GM18517 (cell line): ENCODE results near the gene RABEP1.

ENCODE experiments used
- ATAC-seq: cut with Tn5 transposase; IDR thresholded peaks from one replicate; pipeline ENCODE4 v1.9.1; 2021; ENCODE audit warnings: mild to moderate bottlenecking, moderate library complexity; ENCODE audit not compliant: unreplicated experiment

RABEP1 gene

DNA sequence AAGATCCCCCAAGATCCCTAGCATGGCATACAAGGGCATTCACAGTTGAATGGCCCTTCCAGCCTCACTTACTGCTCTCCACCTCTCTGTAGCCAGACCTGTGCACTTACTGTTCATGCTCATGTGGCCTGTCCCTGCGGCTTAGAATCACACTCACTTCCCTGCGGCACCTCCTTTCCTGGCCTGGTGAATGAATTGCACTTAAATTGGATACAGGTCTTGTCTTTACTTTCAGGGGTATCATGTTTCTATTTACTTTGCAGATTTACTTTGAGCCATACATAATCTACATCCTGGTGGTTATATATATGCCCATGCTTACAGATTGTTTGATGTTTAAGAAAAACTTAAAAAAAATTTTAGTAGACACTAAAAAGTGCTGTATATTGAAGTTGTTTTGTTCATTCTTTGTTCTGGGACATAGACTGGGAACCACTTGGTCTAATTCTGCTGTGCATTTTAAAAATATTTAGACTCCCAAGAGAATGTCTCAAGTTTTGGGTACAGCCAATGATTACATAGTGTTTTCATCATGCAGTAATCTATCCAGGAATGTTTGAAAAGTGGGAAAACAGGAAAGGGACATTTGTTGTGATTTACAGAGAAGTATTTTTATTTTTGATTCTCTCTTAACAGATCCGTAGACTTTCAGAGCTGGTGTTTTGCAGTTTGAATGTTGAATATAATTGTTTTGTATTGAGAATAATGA, 73.5 kb downstream of the RABEP1 start:
- no peak for ATAC-seq

GRCh38 chr17:5361426-5361825, 79.3 kb downstream of the RABEP1 start:
- ATAC-seq: no peak

DNA sequence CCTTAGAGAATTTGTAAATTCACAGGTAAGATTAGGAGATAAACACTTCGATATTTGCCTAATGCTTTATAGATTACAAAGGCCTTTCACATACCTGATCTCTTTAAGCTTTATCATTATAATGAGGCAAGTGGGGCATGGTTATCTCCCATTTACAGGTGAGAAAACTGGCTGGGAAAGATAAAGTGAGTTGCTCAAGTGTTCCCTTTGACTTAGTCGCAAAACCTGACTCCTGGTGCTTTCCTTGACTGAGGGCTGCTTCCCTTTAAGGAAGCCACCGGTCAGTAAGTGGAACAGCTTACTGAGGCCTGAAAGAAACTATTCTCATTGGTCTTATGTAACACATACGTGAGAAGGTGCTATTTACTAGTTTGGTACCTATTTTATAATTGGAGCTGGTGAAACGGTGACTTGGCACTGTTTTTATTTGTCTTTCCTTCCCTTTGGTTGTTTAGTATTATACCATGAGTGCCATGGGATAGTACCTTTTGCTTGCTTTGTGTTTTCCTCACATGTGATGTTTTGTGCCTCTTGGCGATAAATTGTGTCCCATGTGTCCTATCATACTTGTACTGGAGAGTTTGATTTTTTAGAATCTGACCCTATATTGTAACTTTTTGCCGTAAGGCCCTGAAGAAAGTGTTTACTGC, 80.2 kb downstream of the RABEP1 start:
- no peak for ATAC-seq

- no peak for ATAC-seq
Measured at GRCh38 chr17:5364156-5364555, 82.1 kb downstream of the RABEP1 start.

DNA sequence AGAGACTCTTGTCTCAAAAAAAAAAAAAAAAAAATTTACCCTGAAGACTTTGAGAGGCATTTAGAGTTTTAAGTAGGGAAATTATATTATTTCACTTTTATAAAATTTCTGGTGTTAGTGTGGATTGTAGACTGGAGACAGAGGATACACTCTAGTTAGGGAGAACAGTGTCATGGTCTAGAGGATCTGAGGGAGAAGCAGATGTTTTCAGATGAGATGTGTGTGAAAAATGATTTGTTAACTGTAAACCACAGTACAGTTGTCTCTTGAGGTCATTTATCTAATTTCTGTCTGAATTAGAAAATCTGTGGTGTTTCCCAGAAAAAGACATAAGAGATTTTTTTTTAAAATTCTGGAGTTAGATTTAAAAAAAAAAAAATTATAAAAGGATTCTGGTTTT, 82.6 kb downstream of the RABEP1 start:
- no peak for ATAC-seq

DNA sequence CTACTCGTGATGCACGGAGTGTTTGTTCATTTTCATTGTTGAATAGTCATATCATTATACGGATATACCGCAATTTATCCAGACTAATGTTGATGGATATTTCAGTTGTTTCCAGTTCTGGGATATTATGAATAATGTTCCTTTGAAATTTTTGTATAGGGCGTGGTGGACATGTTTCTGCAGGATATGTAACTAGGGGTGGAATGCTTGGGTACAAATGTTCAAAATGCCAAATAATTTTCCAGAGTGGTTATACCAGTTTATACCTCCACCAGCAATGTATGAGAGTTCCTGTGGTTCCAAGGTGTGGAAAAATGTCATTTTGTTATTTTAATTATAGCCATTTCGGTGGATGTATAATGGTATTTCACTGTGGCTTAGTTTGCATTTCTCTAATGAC, 83.7 kb downstream of the RABEP1 start:
- no peak for ATAC-seq

DNA sequence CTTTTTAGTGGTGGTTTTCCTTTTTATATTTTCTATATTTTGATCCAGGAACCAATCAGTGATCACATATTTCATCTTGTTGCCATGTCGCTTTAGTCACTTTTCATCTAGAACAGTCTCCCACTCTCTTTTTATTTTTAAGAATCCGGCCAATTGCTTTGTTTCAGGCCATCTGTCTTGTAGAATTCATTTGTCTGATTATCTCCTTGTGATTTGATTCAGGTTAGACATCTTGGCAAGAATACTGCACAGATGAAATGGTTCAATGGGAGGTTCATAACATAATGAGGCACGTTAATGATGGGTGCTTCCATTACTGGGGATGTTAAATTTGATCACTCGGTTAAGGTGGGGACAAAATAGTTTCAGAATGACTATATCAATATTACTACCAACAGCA, 88.3 kb downstream of the RABEP1 start:
- no peak for ATAC-seq

GRCh38 chr17:5373112-5373511, 91.0 kb downstream of the RABEP1 start:
- no peak for ATAC-seq

DNA sequence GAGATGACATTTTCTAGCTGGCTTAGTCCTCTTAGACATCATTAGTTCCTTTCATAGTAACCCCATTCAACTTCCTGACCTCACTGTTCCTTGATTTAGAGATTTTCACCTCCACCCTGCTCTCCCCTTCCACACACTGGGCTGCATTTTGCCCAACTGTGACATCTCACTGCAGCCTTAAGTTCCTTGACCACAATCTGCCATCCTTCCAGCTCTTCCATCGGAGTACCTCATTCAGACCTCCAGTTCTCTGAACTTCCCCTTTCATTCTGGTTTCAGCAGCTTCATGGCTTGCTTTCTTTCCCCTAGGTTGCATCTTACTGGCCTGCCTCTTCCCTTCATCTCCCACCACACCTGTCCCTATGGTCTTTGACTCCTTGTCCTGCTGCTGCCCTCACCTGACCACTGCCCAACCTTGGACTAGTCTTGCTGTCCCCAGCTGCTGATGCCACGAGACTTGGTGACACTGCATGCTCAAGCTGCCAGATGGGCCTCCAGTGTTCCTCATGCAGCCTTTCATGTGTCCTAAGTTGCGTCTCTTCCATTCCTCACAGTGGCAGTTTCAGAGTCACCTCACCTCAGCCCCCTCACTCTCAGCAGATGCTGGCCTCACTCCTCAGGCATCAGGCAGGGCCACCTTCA, 96.6 kb downstream of the RABEP1 start:
- ATAC-seq: no peak

DNA sequence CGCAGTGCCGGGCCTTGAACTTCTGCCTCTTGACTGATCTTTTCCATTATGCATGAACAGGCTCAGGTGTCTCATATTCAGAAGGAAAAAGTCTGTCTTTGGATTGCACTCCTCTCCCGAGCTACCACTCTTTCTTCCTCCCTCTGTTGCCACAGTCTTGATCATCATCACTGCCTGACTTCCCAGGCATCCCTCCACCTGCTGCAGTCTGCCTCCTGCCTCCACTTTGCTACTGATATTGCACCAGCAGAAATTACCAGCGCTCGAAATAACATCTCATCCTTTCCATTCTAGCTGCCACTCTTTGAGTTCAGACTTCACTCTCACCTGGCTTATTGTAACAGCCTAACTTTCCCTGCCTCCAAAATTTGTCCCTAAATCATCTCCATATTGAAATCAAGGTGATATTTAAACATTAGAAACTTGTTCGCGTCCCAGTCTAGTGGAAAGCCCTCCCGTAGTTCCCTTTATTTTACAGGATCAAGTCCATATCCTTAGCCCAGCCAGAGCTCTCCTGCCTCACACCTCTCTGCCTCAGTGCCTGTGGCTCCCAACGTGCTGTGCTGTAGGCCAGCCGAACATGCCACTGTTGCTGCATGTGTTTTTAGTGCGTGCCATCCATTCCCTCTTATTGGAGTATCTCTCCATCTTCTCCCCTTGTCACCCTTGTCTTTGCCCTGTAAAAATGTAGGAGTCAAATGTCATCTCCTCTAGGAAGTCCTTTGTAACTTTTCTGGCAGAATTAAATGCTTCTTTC, 97.4 kb downstream of the RABEP1 start:
- no peak for ATAC-seq

- ATAC-seq: no peak
Measured at GRCh38 chr17:5380491-5381135, 98.5 kb downstream of the RABEP1 start.

- no peak for ATAC-seq
Measured at GRCh38 chr17:5381542-5381941, 99.5 kb downstream of the RABEP1 start.

DNA sequence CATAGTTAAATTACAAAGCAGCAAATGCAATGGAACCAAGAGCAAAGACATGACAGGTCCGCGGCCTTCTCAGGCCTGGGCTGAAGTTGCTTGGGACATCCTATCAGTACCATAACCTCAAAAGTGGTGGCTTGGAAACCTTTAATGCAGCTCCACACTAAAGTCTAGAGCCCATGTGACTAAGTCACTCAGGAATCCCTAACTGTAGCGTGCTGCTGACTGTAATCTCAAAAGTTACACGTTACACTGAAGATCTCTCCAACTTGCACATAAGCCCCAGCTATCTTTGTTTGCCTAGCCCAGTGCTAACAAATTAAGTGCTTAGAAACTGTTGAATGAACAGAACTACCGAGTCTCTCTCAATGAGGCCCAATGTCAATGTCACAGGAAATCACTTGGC, 109.6 kb downstream of the RABEP1 start:
- ATAC-seq: no peak

GRCh38 chr17:5396612-5397011, 114.5 kb downstream of the RABEP1 start:
- no peak for ATAC-seq

DNA sequence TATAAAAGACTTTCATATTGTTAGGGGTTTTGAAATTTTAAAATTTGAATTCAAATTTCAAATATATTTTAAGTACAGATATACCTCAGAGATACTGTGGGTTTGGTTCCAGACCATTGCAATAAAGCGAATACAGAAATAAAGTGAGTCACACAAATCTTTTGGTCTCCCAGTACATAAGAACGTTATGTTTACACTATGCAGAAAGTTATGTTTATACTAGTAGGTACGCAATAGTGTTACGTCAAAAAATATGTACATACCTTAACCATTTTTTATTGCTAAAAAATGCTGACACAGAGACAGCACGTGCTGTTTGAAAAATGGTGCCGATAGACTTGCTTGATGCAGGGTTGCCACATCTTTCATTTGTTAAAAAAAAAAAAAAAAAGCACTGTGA, 117.7 kb downstream of the RABEP1 start:
- ATAC-seq: no peak

GRCh38 chr17:5405400-5405799, 123.3 kb downstream of the RABEP1 start:
- ATAC-seq: no peak

- ATAC-seq: no peak
Measured at GRCh38 chr17:5408186-5408585, 126.1 kb downstream of the RABEP1 start.

DNA sequence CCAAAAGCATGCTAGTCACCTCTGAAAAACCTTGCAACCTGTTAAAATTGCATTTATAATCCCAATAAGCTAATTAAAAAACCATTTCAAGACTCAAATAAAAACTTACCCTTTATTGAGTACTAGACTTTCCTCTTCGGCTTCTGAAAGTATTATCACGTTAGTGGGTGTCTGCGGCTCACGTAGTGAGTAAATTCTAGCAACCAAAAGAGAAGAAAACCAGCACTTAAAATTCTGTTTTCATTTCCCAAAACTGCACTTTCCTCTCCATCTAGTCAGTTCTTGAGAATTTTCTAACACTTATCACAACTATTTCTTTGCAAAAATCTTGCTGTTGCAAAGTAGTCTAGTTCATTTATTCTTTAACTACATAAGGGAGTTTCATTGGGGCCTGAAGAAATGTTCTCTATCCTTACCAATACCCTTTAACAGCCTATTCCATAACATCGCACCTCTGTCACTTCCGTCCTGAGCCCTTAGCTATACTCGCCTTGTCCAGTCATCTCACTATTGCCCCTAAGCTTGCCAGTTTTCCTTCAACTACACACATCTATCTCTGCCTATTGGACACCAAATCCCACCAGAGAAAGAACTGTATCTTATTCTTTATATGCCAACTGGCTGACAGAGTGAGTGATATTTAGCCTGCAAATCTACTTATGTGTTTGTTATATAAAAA, 128.6 kb downstream of the RABEP1 start:
- no peak for ATAC-seq

- no peak for ATAC-seq
Measured at GRCh38 chr17:5413682-5414081, 131.6 kb downstream of the RABEP1 start.

- ATAC-seq: no peak
Measured at GRCh38 chr17:5416901-5417300, 134.8 kb downstream of the RABEP1 start.
